Measurements from ENCODE around the gene GMEB2.
"Not testable (repeated sequence)": the region's sequence is repeated elsewhere in the genome, so short reads cannot be mapped to it uniquely, and the experiment has no call there.

GMEB2 gene

GRCh38 chr20:63613863-63614594 is 12.9 kb downstream of the GMEB2 start:
- DNase-seq (ENCODE audit: low read depth, low spot score), result not testable (repeated sequence)

GRCh38 chr20:63612276-63612931 is 14.5 kb downstream of the GMEB2 start:
- no peak for DNase-seq (ENCODE audit: low read depth, low spot score)

GRCh38 chr20:63611646-63612045 is 15.3 kb downstream of the GMEB2 start:
- DNase-seq (ENCODE audit: low read depth, low spot score), result no peak

GRCh38 chr20:63610581-63611435 is 16.1 kb downstream of the GMEB2 start:
- no peak for DNase-seq (ENCODE audit: low read depth, low spot score)

- DNase-seq (ENCODE audit: low read depth, low spot score), result no peak
Measured at GRCh38 chr20:63606686-63607085, 20.2 kb downstream of the GMEB2 start.

GRCh38 chr20:63602321-63602720 is 24.6 kb downstream of the GMEB2 start:
- DNase-seq (ENCODE audit: low read depth, low spot score), result no peak

GRCh38 chr20:63601679-63602078 is 25.2 kb downstream of the GMEB2 start:
- not testable (repeated sequence) for DNase-seq (ENCODE audit: low read depth, low spot score)

- DNase-seq (ENCODE audit: low read depth, low spot score), result no peak
Measured at GRCh38 chr20:63599396-63600050, 27.4 kb downstream of the GMEB2 start.

- DNase-seq (ENCODE audit: low read depth, low spot score), result no peak
Measured at GRCh38 chr20:63598479-63599395, 28.2 kb downstream of the GMEB2 start.

- no peak for DNase-seq (ENCODE audit: low read depth, low spot score)
Measured at GRCh38 chr20:63597651-63598478, 29.0 kb downstream of the GMEB2 start.

GRCh38 chr20:63596423-63596822 is 30.5 kb downstream of the GMEB2 start:
- DNase-seq (ENCODE audit: low read depth, low spot score), result no peak

GRCh38 chr20:63595416-63596127 is 31.3 kb downstream of the GMEB2 start:
- DNase-seq (ENCODE audit: low read depth, low spot score), result no peak

GRCh38 chr20:63594043-63594561 is 32.8 kb downstream of the GMEB2 start:
- no peak for DNase-seq (ENCODE audit: low read depth, low spot score)

GRCh38 chr20:63592661-63593060 is 34.2 kb downstream of the GMEB2 start:
- DNase-seq (ENCODE audit: low read depth, low spot score), result no peak

GRCh38 chr20:63591786-63592355 is 35.0 kb downstream of the GMEB2 start:
- no peak for DNase-seq (ENCODE audit: low read depth, low spot score)

- DNase-seq (ENCODE audit: low read depth, low spot score), result no peak
Measured at GRCh38 chr20:63591147-63591533, 35.8 kb downstream of the GMEB2 start.

GRCh38 chr20:63590218-63591146 is 36.4 kb downstream of the GMEB2 start:
- DNase-seq (ENCODE audit: low read depth, low spot score), result no peak

Data from activated naive CD8-positive, alpha-beta T cell treated with anti-CD3 and anti-CD28 coated beads, Interleukin-2, amount 50 U/mL, for 16 hours (primary cell).